Uterus (tissue), 2 donors: Measurements from ENCODE around the gene MECP2.

Source experiments
- CTCF ChIP-seq, 4 experiments: fragments of 200-600 bp in 2 of 4; fragments of 450-650 bp in 2 of 4; sonication (generic) in 2 of 4; IDR thresholded peaks; one replicate each; pipeline ENCODE4 v1.5.1; 2016 to 2019; ENCODE audit warnings: antibody characterized with exemption in 4 of 4, mild to moderate bottlenecking in 2 of 4, moderate library complexity in 1 of 4
- POLR2A ChIP-seq, 2 donors: fragments of 450-650 bp; IDR thresholded peaks; one replicate each; pipeline ENCODE4 v1.6.1; 2016; ENCODE audit warnings: antibody characterized with exemption in 2 of 2, mild to moderate bottlenecking in 1 of 2, moderate library complexity in 1 of 2

- TF ChIP-seq CTCF (IDR thresholded peaks at IDR 0.05) = no peak
- no peak for TF ChIP-seq POLR2A (IDR thresholded peaks at IDR 0.05)
Observed at GRCh38 chrX:154027022-154027402, 70.5 kb downstream of the MECP2 start.
